Measurements from ENCODE around the gene SUSD6.

- TF ChIP-seq CTCF (IDR thresholded peaks at IDR 0.05): no peak
- TF ChIP-seq EZH2 (IDR thresholded peaks at IDR 0.05; ENCODE audit: borderline replicate concordance, insufficient read depth, low read depth, low read length, poor library complexity, severe bottlenecking): no peak
Observed at GRCh38 chr14:69750495-69750894, 139.1 kb downstream of the SUSD6 start.

All from B cell (primary cell).